ENCODE results near the gene ASB10.

Gene ASB10

GRCh38 chr7:151187409-151188251 is 580 bp upstream of the ASB10 start:
- DNase-seq: no peak

DNA sequence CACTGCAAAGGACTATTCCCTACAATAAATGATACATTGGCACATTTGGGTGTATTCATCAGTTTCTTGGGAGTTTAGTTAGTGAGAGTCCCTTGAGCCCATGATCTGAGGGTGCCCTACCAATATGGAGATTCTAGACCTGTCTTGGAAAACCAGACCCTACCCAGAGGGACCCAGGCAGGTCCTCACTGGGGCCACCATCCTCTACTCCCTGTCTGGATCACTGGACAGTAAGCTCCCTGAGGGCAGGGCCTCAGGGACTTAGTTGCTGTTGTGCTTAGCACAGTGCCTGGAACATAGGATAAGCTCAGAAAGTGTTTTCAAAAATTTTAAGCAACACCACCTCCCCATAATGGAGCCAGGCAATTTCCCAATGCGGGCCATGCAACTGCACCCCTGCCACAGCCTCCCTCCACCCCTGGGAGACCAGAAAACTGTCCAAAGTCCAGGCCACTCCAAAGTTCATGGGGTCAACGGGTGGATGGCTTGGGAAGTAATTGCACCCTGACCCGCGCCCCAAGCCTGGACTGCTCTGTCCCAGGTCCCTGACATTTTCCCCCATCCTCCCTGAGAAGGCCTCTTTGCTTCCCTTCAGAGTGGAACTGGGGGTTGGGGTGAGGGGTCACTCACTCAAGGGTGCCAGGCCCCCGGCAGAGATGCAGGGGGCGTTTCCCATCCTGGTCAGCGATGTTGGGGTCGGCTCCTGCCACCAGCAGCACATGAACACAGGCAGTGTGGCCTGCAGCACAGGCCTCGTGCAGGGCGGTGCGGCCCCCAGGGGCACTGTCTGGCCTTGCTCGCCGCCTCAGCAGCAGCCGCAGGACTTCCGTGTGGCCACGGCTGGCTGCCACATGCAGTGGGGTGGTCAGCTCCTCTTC is 1.0 kb downstream of the ASB10 start:
- no peak for DNase-seq

DNA sequence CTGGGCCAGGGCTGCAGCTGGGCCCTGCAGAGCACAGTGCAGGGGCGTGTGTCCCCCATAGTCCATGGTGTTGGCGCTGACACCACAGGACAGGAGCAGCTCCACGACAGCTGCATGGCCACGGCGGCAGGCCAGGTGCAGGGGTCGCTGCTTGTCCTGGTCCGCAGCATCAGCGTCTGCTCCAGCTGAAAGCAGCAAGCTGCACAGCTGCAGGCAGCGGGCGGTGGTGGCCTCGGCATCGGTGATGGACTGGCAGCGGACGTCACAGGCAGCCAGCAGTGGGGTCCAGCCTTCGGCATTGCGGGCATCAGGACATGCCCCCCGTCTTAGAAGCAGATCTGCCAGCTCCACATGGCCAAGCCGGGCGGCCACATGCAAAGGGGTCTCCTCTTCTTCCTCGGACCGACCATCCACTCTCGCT is 6.0 kb downstream of the ASB10 start:
- DNase-seq: no peak

- DNase-seq: no peak
Measured at GRCh38 chr7:151179946-151180345, 7.1 kb downstream of the ASB10 start.

- no peak for DNase-seq
Measured at GRCh38 chr7:151179287-151179860, 7.7 kb downstream of the ASB10 start.

DNA sequence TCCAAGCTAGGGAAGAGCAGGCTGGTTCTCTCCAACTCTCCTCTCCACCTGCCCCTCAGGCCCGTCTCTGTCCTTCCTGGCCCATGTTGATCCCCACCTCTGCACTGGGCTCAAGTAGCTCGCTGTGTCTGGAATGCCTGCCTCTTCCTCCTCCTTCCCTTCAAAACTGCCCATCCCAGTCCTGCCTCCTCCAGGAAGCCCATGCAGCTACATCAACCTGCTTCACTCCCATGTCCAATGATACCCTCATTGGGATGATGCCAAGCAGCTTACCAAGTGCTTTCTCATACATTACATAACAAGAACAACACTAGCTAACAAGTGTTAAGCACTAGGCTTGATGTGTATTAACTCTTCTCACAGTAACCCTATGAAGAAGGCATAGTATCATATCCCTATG is 8.2 kb downstream of the ASB10 start:
- DNase-seq: no peak

DNA sequence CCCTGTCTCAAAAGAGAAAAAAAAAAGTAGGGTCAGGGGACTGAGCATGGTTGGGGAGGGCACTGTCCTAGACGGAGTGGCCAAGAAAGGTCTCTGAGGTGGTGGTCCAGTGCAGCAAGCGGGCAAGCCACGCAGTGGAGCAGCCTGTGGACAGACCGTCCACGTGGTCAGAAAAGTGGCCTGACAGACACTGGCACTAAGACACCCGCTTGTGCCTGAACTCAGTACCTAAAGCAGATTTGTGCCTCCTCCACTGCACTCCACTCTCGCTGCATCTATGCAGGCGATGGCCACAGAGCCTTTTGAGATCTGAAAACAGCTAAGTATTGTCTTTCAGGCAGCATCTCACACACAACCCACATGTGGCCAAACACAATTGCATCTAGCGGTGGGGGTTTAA is 8.8 kb downstream of the ASB10 start:
- no peak for DNase-seq

DNA sequence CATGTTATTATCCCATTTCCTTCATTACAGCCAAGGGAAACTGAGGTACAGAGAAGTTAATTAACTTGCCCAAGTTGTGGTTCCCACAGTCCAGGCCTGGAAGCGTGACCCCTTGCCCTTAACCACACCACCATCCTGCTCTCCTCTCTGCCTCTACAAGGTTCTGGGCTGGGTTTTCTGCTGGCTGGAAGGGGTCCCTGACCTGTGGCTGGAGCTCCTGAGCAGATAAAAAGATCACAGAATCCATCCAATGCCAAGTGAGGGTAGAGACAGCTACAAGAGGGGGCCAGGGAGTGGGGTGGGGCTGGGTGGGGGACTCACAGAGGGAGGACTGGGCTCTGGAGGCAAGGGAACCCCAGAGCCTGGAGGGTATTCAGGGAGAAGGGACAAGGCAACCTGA is 9.7 kb downstream of the ASB10 start:
- DNase-seq: no peak

DNA sequence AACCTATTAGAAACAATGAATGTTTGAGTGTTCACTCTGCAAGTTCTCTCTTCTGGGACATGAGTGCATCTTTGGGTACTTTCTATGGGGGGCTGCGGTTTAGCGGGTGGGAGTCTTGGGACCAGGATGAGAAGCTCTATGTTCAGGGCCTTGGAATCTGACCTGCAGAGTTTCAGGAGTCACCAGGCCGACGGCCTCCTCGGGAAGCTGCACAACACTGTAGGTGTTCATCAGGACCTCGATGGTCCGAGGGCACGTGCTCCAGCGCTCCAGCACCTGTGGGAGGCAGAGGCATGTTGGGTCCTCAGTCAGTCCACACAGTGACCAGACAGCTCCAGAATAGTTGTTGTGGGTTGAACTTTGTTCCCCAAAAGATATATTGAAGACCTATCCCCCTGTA is 10.6 kb downstream of the ASB10 start:
- DNase-seq: no peak

DNA sequence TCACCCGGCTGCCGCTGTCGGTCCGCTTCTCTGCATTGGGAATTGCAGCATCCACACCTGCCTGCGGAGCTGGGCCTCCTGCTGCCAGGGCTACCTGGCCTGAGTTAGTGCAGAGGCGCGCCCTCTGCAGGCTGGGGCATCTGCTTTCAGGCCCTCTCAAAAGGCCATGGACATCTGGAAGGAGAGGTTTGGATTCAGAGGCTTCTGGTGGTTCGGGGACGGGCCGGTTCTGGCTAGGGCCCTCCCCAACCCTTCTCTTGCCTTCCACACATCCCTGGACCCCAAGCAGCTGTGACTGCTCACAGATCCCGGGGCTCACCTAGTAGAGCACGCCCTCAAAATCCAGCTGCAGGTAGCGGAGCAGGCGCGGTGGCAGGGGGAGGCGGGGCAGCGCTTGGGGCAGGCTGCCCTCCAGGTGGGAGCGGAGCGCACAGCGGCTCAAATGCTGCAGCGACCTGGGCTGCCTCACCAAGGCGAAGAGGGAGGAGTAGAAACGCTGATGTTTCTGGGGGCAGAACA is 11.2 kb downstream of the ASB10 start:
- no peak for DNase-seq

GRCh38 chr7:151175047-151175792 is 11.8 kb downstream of the ASB10 start:
- DNase-seq: no peak

GRCh38 chr7:151174246-151175046 is 12.6 kb downstream of the ASB10 start:
- peak; percentile 29 for DNase-seq

DNA sequence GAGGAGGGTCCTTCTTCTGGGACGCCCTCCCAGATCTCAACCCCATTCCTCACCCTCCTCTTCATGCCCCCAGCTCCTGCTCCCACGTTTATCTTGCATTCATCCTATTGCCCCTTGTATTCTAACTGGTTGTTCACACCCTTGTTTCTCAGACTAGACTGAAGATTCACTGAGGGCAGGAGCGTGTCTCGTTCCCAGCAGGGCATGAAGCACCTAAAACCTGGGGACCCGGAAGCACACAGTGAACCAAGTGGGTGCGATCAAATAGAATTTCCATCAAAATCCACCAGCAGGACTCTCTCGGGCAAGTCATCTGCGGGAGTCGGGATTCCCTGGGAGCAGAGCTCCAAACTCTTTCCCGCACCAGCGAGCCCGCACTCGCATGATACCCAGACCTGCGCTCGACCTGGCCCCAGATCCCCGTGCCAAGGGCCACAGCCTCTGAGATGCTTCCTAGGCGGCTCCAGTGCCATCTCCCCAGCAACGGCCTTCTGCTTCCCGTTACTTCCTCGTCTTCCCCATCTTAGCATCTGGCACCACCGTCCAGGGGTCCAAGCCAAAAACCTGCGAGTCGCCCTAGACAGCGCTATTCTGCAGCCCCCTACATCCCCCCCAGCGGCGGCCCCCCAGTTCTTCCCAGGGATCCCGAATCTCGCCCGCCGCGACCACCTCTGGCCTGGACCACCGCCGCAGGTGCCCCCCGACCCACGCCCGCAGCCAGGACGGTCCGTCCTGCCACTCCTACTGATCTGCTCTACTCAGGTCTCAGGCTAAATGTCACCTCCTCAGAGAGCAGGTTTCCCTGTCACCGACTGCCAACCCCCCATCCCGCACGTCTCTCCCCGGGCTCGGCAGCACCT is 13.4 kb downstream of the ASB10 start:
- no peak for DNase-seq

GRCh38 chr7:151172273-151173141 is 14.5 kb downstream of the ASB10 start:
- DNase-seq: peak; percentile 82

DNA sequence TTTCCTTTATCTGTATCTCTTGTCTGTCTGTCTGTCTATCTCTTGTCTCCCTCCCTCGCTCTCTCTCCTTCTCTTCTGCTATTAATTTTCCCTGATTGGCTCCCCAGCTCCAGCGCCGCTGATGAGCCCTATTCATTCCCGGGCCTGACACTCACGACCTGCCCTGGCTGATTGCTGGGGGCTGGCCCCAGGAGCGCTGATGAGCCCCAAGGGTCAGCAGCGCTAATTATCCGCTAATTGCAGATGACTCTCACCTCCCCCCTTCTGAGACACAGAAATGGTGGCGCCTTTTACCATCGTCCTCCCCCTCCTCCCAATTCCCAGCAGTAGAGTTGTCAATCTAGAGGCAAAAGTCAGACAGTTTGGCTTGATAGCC is 18.3 kb downstream of the ASB10 start:
- DNase-seq: no peak

GRCh38 chr7:151168003-151168786 is 18.9 kb downstream of the ASB10 start:
- peak; percentile 67 for DNase-seq

DNA sequence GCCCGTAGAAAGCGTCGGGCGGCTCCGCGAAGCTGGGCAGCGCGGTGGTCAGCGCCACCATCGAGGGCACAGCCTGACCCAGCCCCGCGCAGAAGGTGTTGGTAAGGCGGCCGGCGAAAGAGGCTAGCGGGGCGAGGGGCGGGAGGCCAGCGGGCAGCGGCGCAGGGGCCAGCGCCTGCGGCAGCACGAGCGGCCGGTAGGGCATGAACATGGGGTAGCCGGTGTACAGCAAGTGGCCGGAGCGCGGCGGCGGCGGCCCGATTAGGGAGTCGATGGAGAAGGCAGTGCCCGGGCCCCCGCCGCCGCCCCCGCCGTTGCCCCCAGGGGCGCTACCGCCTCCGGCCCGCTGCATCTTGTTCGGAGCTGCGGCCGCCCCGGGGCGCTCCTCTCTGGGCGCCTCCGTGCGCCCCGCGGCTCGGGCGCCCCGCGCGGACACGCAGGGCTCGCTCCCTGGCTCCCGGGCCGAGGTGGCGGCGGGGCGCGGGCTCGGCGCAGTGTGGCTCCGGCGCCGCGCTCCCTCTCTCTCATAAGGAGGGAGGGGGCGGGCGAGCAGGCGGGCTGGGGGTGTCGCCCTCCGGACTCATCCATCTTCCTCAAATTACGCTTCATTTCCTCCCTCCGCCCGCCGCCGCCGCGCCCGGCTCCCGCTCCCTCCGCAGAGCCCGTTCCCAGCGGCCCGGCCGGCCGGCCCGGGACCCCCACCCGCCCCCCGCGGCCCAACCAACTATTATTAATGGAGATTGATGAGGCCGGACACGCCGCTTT is 19.7 kb downstream of the ASB10 start, which contains the start of gene GBX1:
GBX1 (minus strand) TSS at position 498 of the 765 bp plus-strand sequence; CDS start at position 352, 146 bp downstream.
- peak; percentile 22 for DNase-seq

GRCh38 chr7:151166629-151167196 is 20.3 kb downstream of the ASB10 start:
- DNase-seq: no peak

All from CD4-positive, alpha-beta T cell treated with Interleukin-6 for 4 hours (primary cell).